CD4-positive, alpha-beta T cell treated with Interleukin-4 for 4 hours (primary cell): ENCODE measurements around the gene PXMP4.

Experiments
- DNase-seq: peaks from one replicate; pipeline ENCODE4 v3.0.0-alpha.2; 2020

The PXMP4 gene

GRCh38 chr20:33730946-33731692 lies 11.0 kb upstream of the PXMP4 start:
- no peak for DNase-seq

GRCh38 chr20:33729101-33729500 lies 9.0 kb upstream of the PXMP4 start:
- DNase-seq, result no peak

- no peak for DNase-seq
Measured at GRCh38 chr20:33728463-33728862, 8.4 kb upstream of the PXMP4 start.

GRCh38 chr20:33727806-33728205 lies 7.7 kb upstream of the PXMP4 start:
- DNase-seq, result no peak

GRCh38 chr20:33727115-33727479 lies 7.0 kb upstream of the PXMP4 start:
- no peak for DNase-seq

- DNase-seq, result no peak
Measured at GRCh38 chr20:33725607-33726264, 5.6 kb upstream of the PXMP4 start.

- no peak for DNase-seq
Measured at GRCh38 chr20:33724439-33725094, 4.5 kb upstream of the PXMP4 start.

- no peak for DNase-seq
Measured at GRCh38 chr20:33721391-33722140, 1.5 kb upstream of the PXMP4 start.

- no peak for DNase-seq
Measured at GRCh38 chr20:33719277-33719988, 677 bp downstream of the PXMP4 start.

GRCh38 chr20:33716498-33716897 lies 3.6 kb downstream of the PXMP4 start:
- DNase-seq, result no peak

- DNase-seq, result no peak
Measured at GRCh38 chr20:33713865-33714367, 6.2 kb downstream of the PXMP4 start.

- DNase-seq, result no peak
Measured at GRCh38 chr20:33711446-33711738, 8.7 kb downstream of the PXMP4 start.

GRCh38 chr20:33710681-33711445 lies 9.2 kb downstream of the PXMP4 start:
- no peak for DNase-seq

- no peak for DNase-seq
Measured at GRCh38 chr20:33709905-33710541, 10.1 kb downstream of the PXMP4 start.

- DNase-seq, result no peak
Measured at GRCh38 chr20:33709398-33709797, 10.7 kb downstream of the PXMP4 start.

GRCh38 chr20:33707668-33708067 lies 12.4 kb downstream of the PXMP4 start:
- DNase-seq, result no peak

GRCh38 chr20:33704197-33704924 lies 15.7 kb downstream of the PXMP4 start:
- DNase-seq, result no peak

- DNase-seq, result no peak
Measured at GRCh38 chr20:33703498-33704137, 16.5 kb downstream of the PXMP4 start.

GRCh38 chr20:33702861-33703260 lies 17.2 kb downstream of the PXMP4 start:
- DNase-seq, result no peak
